22Rv1 (cell line): ENCODE measurements around the gene TOGARAM1.

Experiments
- CTCF ChIP-seq: fragments of 450-650 bp; IDR thresholded peaks from 2 replicates; pipeline ENCODE4 v1.5.1; 2017; ENCODE audit warnings: mild to moderate bottlenecking
- ZFX ChIP-seq: fragments of 450-650 bp; IDR thresholded peaks from 2 replicates; pipeline ENCODE4 v1.6.1; 2017; ENCODE audit warnings: antibody characterized with exemption, borderline replicate concordance

- TF ChIP-seq CTCF (no peak), ZFX (no peak)
Measured at GRCh38 chr14:45089813-45090212, 127.8 kb downstream of the TOGARAM1 start.
